Upper lobe of left lung (tissue), 4 donors: ENCODE data around the gene MS4A3.

Source experiments
- EP300 ChIP-seq, 4 donors: sonication (generic); formaldehyde crosslinking; IDR thresholded peaks; one replicate each; pipeline ENCODE4 v1.5.1; 2017; ENCODE audit warnings: antibody characterized with exemption in 4 of 4, control low read depth in 2 of 4
- POLR2A ChIP-seq, 4 donors: fragments of 450-650 bp; IDR thresholded peaks; one replicate each; pipeline ENCODE4 v1.5.1; 2016 to 2017; ENCODE audit warnings: antibody characterized with exemption in 4 of 4, mild to moderate bottlenecking in 2 of 4
- POLR2AphosphoS5 ChIP-seq, 2 donors: sonication (generic); formaldehyde crosslinking; IDR thresholded peaks; one replicate each; pipeline ENCODE4 v1.5.1; 2017; ENCODE audit warnings: antibody characterized with exemption in 2 of 2
- TF ChIP-seq, protein P1 (sequence below), 6 experiments: fragments of 450-650 bp in 4 of 6; fragments of 200-600 bp in 2 of 6; sonication (generic) in 2 of 6; IDR thresholded peaks; one replicate each; pipeline ENCODE4 v1.5.1; 2016 to 2019; ENCODE audit warnings: antibody characterized with exemption in 6 of 6

DNA sequence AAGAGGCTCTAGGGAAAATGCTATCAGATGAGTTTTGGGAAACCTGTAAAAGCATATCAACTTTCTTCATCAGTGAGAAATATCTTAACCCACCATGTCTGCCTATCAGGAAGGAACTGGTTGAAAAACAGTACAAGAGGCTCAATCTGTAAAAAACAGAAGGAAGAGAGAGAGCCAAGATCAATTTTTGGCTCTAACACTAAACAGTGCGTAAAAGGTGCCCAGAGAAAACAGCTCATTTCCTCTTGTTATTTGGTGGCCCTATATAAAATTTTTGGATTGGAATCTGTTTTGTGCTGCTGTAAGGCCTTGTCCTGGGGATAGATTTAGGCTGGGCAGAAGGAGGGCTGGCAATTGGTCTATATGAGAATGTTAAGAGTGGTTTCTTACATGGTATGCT lies 44.1 kb downstream of the MS4A3 start:
- TF ChIP-seq POLR2A (IDR thresholded peaks at IDR 0.05): no peak
- TF ChIP-seq, protein P1, sequence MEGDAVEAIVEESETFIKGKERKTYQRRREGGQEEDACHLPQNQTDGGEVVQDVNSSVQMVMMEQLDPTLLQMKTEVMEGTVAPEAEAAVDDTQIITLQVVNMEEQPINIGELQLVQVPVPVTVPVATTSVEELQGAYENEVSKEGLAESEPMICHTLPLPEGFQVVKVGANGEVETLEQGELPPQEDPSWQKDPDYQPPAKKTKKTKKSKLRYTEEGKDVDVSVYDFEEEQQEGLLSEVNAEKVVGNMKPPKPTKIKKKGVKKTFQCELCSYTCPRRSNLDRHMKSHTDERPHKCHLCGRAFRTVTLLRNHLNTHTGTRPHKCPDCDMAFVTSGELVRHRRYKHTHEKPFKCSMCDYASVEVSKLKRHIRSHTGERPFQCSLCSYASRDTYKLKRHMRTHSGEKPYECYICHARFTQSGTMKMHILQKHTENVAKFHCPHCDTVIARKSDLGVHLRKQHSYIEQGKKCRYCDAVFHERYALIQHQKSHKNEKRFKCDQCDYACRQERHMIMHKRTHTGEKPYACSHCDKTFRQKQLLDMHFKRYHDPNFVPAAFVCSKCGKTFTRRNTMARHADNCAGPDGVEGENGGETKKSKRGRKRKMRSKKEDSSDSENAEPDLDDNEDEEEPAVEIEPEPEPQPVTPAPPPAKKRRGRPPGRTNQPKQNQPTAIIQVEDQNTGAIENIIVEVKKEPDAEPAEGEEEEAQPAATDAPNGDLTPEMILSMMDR (IDR thresholded peaks at IDR 0.05): no peak
- TF ChIP-seq EP300 (IDR thresholded peaks at IDR 0.05): no peak
- no peak for TF ChIP-seq POLR2AphosphoS5 (IDR thresholded peaks at IDR 0.05)
